ENCODE results near the gene PRMT1. TPM values are rescaled to one million over a fixed set of nuclear protein-coding genes. Genes with fewer than 3 reads are reported as not detected.
A peak's percentile ranks its signal among the peaks of the same experiment; 100 is the strongest.

Gene PRMT1
- polyA plus RNA-seq, 2 of the 4 experiments (the other 2 are of a cell fraction), result 504 to 516 TPM

DNA sequence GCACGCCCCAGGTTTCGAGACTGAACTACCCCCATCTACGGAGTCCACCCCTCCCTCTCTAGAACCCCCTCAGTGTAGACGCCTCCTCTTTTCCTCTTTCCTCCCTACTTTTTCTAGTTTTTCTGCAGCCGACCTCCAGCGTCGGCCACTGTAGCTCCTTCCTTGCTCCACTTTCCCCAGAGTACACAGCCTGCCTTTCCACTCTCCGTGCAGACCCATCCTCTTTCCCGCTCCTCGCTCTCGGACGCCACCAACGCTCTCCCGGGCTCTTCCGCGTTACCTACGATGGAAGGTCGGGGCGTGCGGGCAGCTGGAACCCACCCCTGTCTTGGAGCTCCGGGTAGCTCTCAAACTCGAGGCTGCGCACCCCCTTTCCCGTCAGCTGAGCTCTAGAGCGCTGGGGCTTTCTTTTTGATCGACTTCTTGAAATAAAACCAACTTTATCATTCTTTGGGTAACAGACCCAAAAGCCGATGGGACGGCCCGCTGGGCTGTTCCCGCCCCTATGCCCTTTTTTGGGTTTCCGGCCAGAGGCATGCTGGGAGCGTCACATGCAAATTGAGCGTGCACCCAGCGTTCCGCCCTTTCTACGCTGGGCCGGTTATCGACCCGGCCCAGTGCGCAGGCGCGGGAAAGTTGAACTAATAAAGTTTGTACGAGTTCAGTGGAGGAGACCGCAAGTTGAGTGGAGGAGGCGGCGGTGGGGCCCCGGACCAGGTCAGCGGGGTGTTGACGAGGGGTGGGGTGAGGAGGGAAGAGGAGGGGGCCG is 11.5 kb upstream of the PRMT1 start, which contains the start of the genes BCL2L12 and IRF3 (continued):
- TF ChIP-seq REST (IDR thresholded peaks at IDR 0.05) (no peak), MAX (IDR thresholded peaks at IDR 0.05) (peak; percentile 23; the same call in 1 of the 2 replicates), PHF8 (IDR thresholded peaks at IDR 0.05; ENCODE audit: borderline replicate concordance, low read depth) (peak; percentile 58; the same call in 1 of the 2 replicates), ZFP36 (IDR thresholded peaks at IDR 0.05; ENCODE audit: borderline replicate concordance, partially characterized antibody) (peak; percentile 96), HES2 (IDR thresholded peaks at IDR 0.05) (no peak), MAFK (IDR thresholded peaks at IDR 0.05; ENCODE audit: partially characterized antibody) (no peak), CHD2 (IDR thresholded peaks at IDR 0.05; ENCODE audit: low read length, partially characterized antibody) (no peak), E2F6 (IDR thresholded peaks at IDR 0.05; ENCODE audit: borderline replicate concordance, low read depth) (no peak), POLR2A (IDR thresholded peaks at IDR 0.05; ENCODE audit: low read length) (peak; percentile 45), RNF2 (IDR thresholded peaks at IDR 0.05; ENCODE audit: borderline replicate concordance, low read depth) (no peak), ATOH8 (CRISPR knock-in tag; IDR thresholded peaks at IDR 0.05; ENCODE audit: low read depth) (no peak), CBX8 (IDR thresholded peaks at IDR 0.05) (no peak), USF2 (IDR thresholded peaks at IDR 0.05) (peak; percentile 38; the same call in 1 of the 2 replicates), BCL3 (IDR thresholded peaks at IDR 0.05) (peak; percentile 68; the same call in 1 of the 3 replicates)
- TF ChIP-seq, protein P1, sequence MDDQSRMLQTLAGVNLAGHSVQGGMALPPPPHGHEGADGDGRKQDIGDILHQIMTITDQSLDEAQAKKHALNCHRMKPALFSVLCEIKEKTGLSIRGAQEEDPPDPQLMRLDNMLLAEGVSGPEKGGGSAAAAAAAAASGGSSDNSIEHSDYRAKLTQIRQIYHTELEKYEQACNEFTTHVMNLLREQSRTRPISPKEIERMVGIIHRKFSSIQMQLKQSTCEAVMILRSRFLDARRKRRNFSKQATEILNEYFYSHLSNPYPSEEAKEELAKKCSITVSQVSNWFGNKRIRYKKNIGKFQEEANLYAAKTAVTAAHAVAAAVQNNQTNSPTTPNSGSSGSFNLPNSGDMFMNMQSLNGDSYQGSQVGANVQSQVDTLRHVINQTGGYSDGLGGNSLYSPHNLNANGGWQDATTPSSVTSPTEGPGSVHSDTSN (IDR thresholded peaks at IDR 0.05), result 0 out of 2 replicates have a peak, but pooled peaks have one; percentile 2

GRCh38 chr19:49666120-49666444 is 11.0 kb upstream of the PRMT1 start:
- Histone ChIP-seq H3K4me2 (peak overlapping the region; percentile 91), H3K9me3 (no peaks in the 10 kb centered on the region), H3K27ac (peak overlapping the region; percentile 79 to 86), H3K4me3 (peak overlapping the region; percentile 65), H3K4me1 (peaks cover 14% of the 10 kb centered on the region)
- ATAC-seq (peak; percentile 10 to 24; a peak in 5 of 6 replicates), DNase-seq (ENCODE audit: low read depth in 1 of 2, low spot score in 1 of 2) (peak in 1 of 2 experiments; percentile 47), FAIRE-seq (no peak)
- 1% methylated on average over 9 of the region's 9 CpGs for WGBS (ENCODE audit: missing lambda C conversion rate)
- ChIA-PET CTCF (interaction anchor here (12.2 to 21.2 kb wide), 2 partner anchors 9 to 22 kb away, joined by 117 to 326 read pairs; partner anchors contain the start of genes PRMT1, RRAS and SCAF1), POLR2A (interaction anchor here (1.2 to 2.6 kb wide), 4 partner anchors 10 to 101 kb away, joined by 4 to 41 read pairs (median 20); partner anchors contain the start of genes AP2A1, PRMT1, RRAS and SCAF1)
- TF ChIP-seq TP53 (CRISPR knock-in tag; IDR thresholded peaks at IDR 0.05) (0 out of 2 replicates have a peak, but pooled peaks have one; percentile 30), FOSB (CRISPR knock-in tag; IDR thresholded peaks at IDR 0.05) (peak; percentile 34; the same call in 1 of the 2 replicates), TFCP2L1 (CRISPR knock-in tag; IDR thresholded peaks at IDR 0.05) (no peak), ZNF302 (CRISPR knock-in tag; IDR thresholded peaks at IDR 0.05) (no peak)

All from A549 (cell line).